A673 (cell line): ENCODE measurements around the gene COMMD3. TPM values are rescaled to one million over a fixed set of nuclear protein-coding genes. Genes with fewer than 3 reads are reported as not detected.

ENCODE experiments used
- BruUV-seq: library from RNA; stranded (reverse); fragments of 400-500 nt; replicated peaks from 2 replicates; lab custom pipeline; 2021; lab: Mats Ljungman, UMichigan
- CTCF ChIA-PET: fragments of 300-600 bp; sonication (Branson Sonifier 250); formaldehyde crosslinking; loops from one replicate; lab custom pipeline; 2022; ENCODE audit warnings: antibody characterized with exemption; lab: Charles Lee
- POLR2A ChIA-PET: fragments of 300-600 bp; sonication (Branson Sonifier 250); formaldehyde crosslinking; loops from one replicate; lab custom pipeline; 2022; ENCODE audit warnings: antibody characterized with exemption; ENCODE audit not compliant: low non-redundant PET; lab: Charles Lee
- DNase-seq: peaks from one replicate; pipeline ENCODE4 v3.0.0-alpha.2; 2015; ENCODE audit warnings: low spot score
- H3K27ac ChIP-seq: fragments of 200-600 bp; sonication (generic); 2 replicates; pipeline ENCODE4 v1.5.1; 2016; ENCODE audit warnings: mixed run types, low read depth, mild to moderate bottlenecking, mixed read lengths, antibody characterized with exemption, low read length; ENCODE audit not compliant: poor library complexity, severe bottlenecking
- H3K27me3 ChIP-seq: fragments of 200-600 bp; sonication (generic); replicated peaks from 2 replicates; pipeline ENCODE4 v1.6.1; 2017; ENCODE audit warnings: mixed run types, low read depth, mild to moderate bottlenecking, mixed read lengths, antibody characterized with exemption, low read length; ENCODE audit not compliant: insufficient read depth, poor library complexity
- H3K36me3 ChIP-seq: fragments of 200-600 bp; sonication (generic); 2 replicates; pipeline ENCODE4 v1.6.1; 2016; ENCODE audit warnings: mixed run types, mild to moderate bottlenecking, mixed read lengths, antibody characterized with exemption, low read length; ENCODE audit not compliant: insufficient read depth, poor library complexity, severe bottlenecking
- H3K4me1 ChIP-seq: fragments of 200-600 bp; sonication (generic); 2 replicates; pipeline ENCODE4 v1.6.1; 2017; ENCODE audit warnings: mixed run types, mild to moderate bottlenecking, mixed read lengths, antibody characterized with exemption, low read length; ENCODE audit not compliant: insufficient read depth, poor library complexity, severe bottlenecking
- H3K4me3 ChIP-seq: fragments of 200-600 bp; sonication (generic); 2 replicates; pipeline ENCODE4 v1.5.1; 2016; ENCODE audit warnings: low read depth, mixed run types, mild to moderate bottlenecking, mixed read lengths, low read length; ENCODE audit not compliant: poor library complexity, severe bottlenecking
- H3K9me3 ChIP-seq: fragments of 200-600 bp; sonication (generic); 2 replicates; pipeline ENCODE4 v1.6.1; 2016; ENCODE audit warnings: mixed run types, low read depth, mild to moderate bottlenecking, mixed read lengths, antibody characterized with exemption, low read length; ENCODE audit not compliant: poor library complexity, severe bottlenecking
- EZH2 ChIP-seq: fragments of 200-600 bp; sonication (generic); IDR thresholded peaks from 2 replicates; pipeline ENCODE4 v1.6.1; 2017; ENCODE audit warnings: borderline replicate concordance, low read depth, mild to moderate bottlenecking, mixed read lengths, antibody characterized with exemption, low read length; ENCODE audit not compliant: poor library complexity, severe bottlenecking
- intact Hi-C: fragments of 100-400 bp; cut with micrococcal nuclease; formaldehyde crosslinking; loops from one replicate; pipeline ENCODE4 v1.10.0; 2022; ENCODE audit not compliant: unreplicated experiment
- total RNA-seq: library from RNA; stranded (reverse); gene quantifications from 2 replicates; pipeline ENCODE4 v1.2.3, GENCODE V29; 2021
- TF ChIP-seq, protein P1 (sequence below): fragments of 300-800, 200-600 bp; sonication (generic); conservative IDR thresholded peaks from 2 replicates; pipeline ENCODE4 v1.5.1; 2017; ENCODE audit warnings: low read depth, mild to moderate bottlenecking, antibody characterized with exemption, low read length, moderate library complexity, mixed read lengths

COMMD3 gene
- total RNA-seq, 1 experiment from 2014 or later = 72.6 TPM

DNA sequence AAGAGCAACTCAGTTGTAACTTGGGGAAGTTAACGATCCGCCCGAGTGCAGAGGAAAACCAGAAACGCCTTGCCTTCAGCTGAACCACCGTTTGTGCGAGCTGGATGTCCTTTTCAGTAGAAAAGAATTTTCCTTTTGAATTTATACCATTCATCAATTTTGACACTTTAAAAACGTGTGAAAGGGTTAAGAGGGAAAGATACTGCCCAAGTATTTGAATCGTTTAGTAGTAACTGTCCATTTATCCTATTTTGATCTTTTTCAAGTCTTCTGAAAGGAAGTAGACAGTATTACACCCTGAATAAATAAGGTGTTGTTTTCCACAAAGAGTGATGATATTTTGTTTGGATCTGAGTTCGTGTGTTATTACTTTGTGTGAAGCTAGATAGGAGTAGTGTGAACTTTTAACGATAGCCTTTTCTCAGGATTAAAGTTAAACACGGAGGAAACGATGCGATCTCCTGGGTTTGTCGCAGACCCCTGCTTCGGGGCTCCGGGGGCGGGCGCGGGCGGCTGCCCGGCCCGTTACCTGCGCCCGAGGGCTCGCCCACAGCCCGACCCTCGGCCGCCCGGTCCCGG is 3.9 kb downstream of the COMMD3 start:
- DNase-seq = no peak
- H3K27me3 ChIP-seq = peaks cover 12% of the 10 kb centered on the region
- no peaks in the 10 kb centered on the region for H3K36me3 ChIP-seq
- ChIA-PET POLR2A (interaction anchor here (0.6 kb wide), 1 partner anchor 640 kb away, joined by 3 read pairs; no protein-coding TSS in a partner anchor), CTCF (no interaction called here)
- peak overlapping the region; percentile 42 for H3K4me3 ChIP-seq
- TSS peak; percentile 30 for BruUV-seq
- peaks cover 40% of the 10 kb centered on the region for H3K4me1 ChIP-seq
- TF ChIP-seq EZH2 = no peak
- TF ChIP-seq, protein P1, sequence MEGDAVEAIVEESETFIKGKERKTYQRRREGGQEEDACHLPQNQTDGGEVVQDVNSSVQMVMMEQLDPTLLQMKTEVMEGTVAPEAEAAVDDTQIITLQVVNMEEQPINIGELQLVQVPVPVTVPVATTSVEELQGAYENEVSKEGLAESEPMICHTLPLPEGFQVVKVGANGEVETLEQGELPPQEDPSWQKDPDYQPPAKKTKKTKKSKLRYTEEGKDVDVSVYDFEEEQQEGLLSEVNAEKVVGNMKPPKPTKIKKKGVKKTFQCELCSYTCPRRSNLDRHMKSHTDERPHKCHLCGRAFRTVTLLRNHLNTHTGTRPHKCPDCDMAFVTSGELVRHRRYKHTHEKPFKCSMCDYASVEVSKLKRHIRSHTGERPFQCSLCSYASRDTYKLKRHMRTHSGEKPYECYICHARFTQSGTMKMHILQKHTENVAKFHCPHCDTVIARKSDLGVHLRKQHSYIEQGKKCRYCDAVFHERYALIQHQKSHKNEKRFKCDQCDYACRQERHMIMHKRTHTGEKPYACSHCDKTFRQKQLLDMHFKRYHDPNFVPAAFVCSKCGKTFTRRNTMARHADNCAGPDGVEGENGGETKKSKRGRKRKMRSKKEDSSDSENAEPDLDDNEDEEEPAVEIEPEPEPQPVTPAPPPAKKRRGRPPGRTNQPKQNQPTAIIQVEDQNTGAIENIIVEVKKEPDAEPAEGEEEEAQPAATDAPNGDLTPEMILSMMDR = no peak
- no peaks in the 10 kb centered on the region for H3K9me3 ChIP-seq
- intact Hi-C loops = loop anchor here (2.0 to 10.0 kb wide), 4 partner anchors 93 to 825 kb away; no protein-coding TSS in a partner anchor
- H3K27ac ChIP-seq = peak overlapping the region; percentile 67

- Histone ChIP-seq H3K27ac (peak within 1 kb of the TSS; percentile 87), H3K4me3 (peak within 1 kb of the TSS; percentile 91), H3K9me3 (no peaks in the 10 kb centered on the region), H3K27me3 (peaks cover 12% of the 10 kb centered on the region), H3K4me1 (peaks cover 35% of the 10 kb centered on the region), H3K36me3 (no peaks in the 10 kb centered on the region)
- ChIA-PET POLR2A (no interaction called here), CTCF (interaction anchor here (0.6 kb wide), 1 partner anchor 340 kb away, joined by 3 read pairs; no protein-coding TSS in a partner anchor)
- TF ChIP-seq EZH2 = no peak
- TF ChIP-seq, protein P1 = no peak
- intact Hi-C loops = loop anchor here (2.0 to 10.0 kb wide), 3 partner anchors 116 to 826 kb away; no protein-coding TSS in a partner anchor
- no TSS peak for BruUV-seq
- peak; percentile 89 for DNase-seq
Observed at GRCh38 chr10:22320591-22321155, 4.5 kb downstream of the COMMD3 start, which contains the start of gene BMI1. TSS of gene BMI1 (plus strand) at chr10:22321099. CDS start at chr10:22326450, 5,351 bp downstream.

DNA sequence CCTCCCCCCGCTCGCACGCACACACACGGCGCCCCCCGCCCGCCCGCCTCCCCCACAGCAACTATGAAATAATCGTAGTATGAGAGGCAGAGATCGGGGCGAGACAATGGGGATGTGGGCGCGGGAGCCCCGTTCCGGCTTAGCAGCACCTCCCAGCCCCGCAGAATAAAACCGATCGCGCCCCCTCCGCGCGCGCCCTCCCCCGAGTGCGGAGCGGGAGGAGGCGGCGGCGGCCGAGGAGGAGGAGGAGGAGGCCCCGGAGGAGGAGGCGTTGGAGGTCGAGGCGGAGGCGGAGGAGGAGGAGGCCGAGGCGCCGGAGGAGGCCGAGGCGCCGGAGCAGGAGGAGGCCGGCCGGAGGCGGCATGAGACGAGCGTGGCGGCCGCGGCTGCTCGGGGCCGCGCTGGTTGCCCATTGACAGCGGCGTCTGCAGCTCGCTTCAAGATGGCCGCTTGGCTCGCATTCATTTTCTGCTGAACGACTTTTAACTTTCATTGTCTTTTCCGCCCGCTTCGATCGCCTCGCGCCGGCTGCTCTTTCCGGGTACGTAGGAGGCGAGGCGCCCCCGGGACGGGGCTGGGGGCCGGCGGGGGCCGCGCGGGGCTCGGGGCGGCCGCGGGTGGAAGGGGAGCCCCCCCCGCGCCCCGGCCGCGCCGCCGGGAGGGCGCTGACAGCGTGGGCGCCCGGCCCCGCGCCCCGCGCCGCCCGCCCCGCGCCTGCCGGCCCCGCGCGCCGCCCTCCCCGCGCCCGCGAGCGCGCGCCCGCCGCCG is 5.2 kb downstream of the COMMD3 start:
- ChIA-PET POLR2A (no interaction called here), CTCF (interaction anchor here (0.6 kb wide), 1 partner anchor 341 kb away, joined by 3 read pairs; no protein-coding TSS in a partner anchor)
- H3K4me3 ChIP-seq = peak overlapping the region; percentile 91
- H3K4me1 ChIP-seq = peaks cover 39% of the 10 kb centered on the region
- no peaks in the 10 kb centered on the region for H3K9me3 ChIP-seq
- H3K27me3 ChIP-seq = peaks cover 12% of the 10 kb centered on the region
- TF ChIP-seq, protein P1 = no peak
- no peak for TF ChIP-seq EZH2
- intact Hi-C loops = loop anchor here (2.0 to 10.0 kb wide), 3 partner anchors 115 to 827 kb away; no protein-coding TSS in a partner anchor
- peak overlapping the region; percentile 87 for H3K27ac ChIP-seq
- H3K36me3 ChIP-seq = no peaks in the 10 kb centered on the region
- peak; percentile 83 for DNase-seq
- no TSS peak for BruUV-seq
